ENCODE data around the gene CTSW. TPM values are rescaled to one million over a fixed set of nuclear protein-coding genes. Genes with fewer than 3 reads are reported as not detected.

The CTSW gene
- total and polyA plus RNA-seq, 2 of the 4 experiments (the other 2 are of a cell fraction), result 0.07 to 0.18 TPM

GRCh38 chr11:65862941-65863888 lies 16.4 kb upstream of the CTSW start:
- peaks cover 65% of the 10 kb centered on the region for H3K36me3 ChIP-seq (ENCODE audit: control insufficient read depth, insufficient read depth, low read length)
- no peak overlapping the region for H3K4me2 ChIP-seq (ENCODE audit: low read depth, low read length)

More at GRCh38 chr11:65862941-65863888, 16.4 kb upstream of the CTSW start:
- no peak overlapping the region for H2BK120ac ChIP-seq (ENCODE audit: low read depth, low read length)
- BruUV-seq (replicated peaks), result no TSS peak
- no peak overlapping the region for H3K27ac ChIP-seq (ENCODE audit: insufficient read depth, low read length)
- DNase-seq, result no peak
- H4K91ac ChIP-seq (ENCODE audit: insufficient read depth, low read depth, low read length), result no peak overlapping the region; the same call in 1 of the 2 replicates
- in situ Hi-C loops (cut with MboI; ENCODE audit: low sequenced_read_pairs), result no loop called here
- CTCF ChIA-PET, result no interaction called here
- H3K4ac ChIP-seq (ENCODE audit: low read depth, low read length), result no peak overlapping the region
- no peaks in the 10 kb centered on the region for H3K27me3 ChIP-seq (ENCODE audit: control insufficient read depth, insufficient read depth, low read length)
- H3K14ac ChIP-seq (replicated peaks; ENCODE audit: low read depth, low read length), result no peak overlapping the region
- peaks cover 39% of the 10 kb centered on the region for H4K20me1 ChIP-seq (ENCODE audit: insufficient read depth, low read length)
- no peak for ATAC-seq (ENCODE audit: low read depth)
- no peak overlapping the region for H3K9ac ChIP-seq (ENCODE audit: low read depth, low read length)
- H2BK15ac ChIP-seq (ENCODE audit: low read depth, low read length), result no peak overlapping the region
- no peak overlapping the region for H3K4me3 ChIP-seq (ENCODE audit: insufficient read depth, low read depth, low read length)
- dilution Hi-C loops (cut with HindIII; ENCODE audit: low sequenced_read_pairs, unreplicated experiment), result no loop called here
- no peak overlapping the region for H2BK5ac ChIP-seq (ENCODE audit: low read depth, low read length, poor library complexity, severe bottlenecking)
- no peaks in the 10 kb centered on the region for H3K9me3 ChIP-seq (ENCODE audit: control insufficient read depth, insufficient read depth, low read length)
- H3K23ac ChIP-seq (ENCODE audit: low read depth, low read length), result no peak overlapping the region
- POLR2A ChIA-PET (ENCODE audit: unreplicated experiment), result interaction anchor here (0.5 to 1.6 kb wide), 2 partner anchors 9 to 200 kb away, joined by 3 to 5 read pairs; no protein-coding TSS in a partner anchor
- peak overlapping the region; percentile 70 for H2AK9ac ChIP-seq (replicated peaks; ENCODE audit: low read depth, low read length, poor library complexity)
- no peak overlapping the region for H2BK20ac ChIP-seq (ENCODE audit: low read depth, low read length)
- H2AK5ac ChIP-seq (ENCODE audit: low read depth, low read length), result no peak overlapping the region; the same call in 1 of the 2 replicates
- peaks cover 9 to 71% of the 10 kb centered on the region in 2 experiments for H3K79me1 ChIP-seq (ENCODE audit: low read depth in 1 of 2, low read length in 2 of 2)
- H3K56ac ChIP-seq (ENCODE audit: extremely low read depth, insufficient read depth, low read length), result no peak overlapping the region
- intact Hi-C loops (cut with micrococcal nuclease), result no loop called here
- H4K8ac ChIP-seq (ENCODE audit: low read depth in 2 of 2, low read length in 2 of 2), result 0 out of 4 replicates have a peak overlapping the region, but pooled peaks of 1 of the 2 experiments have one; percentile 4
- no peak overlapping the region for H3K18ac ChIP-seq (ENCODE audit: low read depth, low read length)
- WGBS, 2 experiments (ENCODE audit: extremely low coverage in 2 of 2, insufficient read length in 1 of 2), result 99% methylated on average over 15 of the region's 24 CpGs; no CpG with 5 or more reads in 1 of the 2 experiments
- TF ChIP-seq SMC3 (IDR thresholded peaks at IDR 0.05; ENCODE audit: low read depth, low read length) (no peak), POLR2A (IDR thresholded peaks at IDR 0.05; ENCODE audit: low read depth, low read length) (no peak), NFE2L2 (IDR thresholded peaks at IDR 0.05; ENCODE audit: low read depth, low read length) (no peak), MAZ (IDR thresholded peaks at IDR 0.05; ENCODE audit: borderline replicate concordance, low read depth, low read length) (no peak), MXI1 (IDR thresholded peaks at IDR 0.05; ENCODE audit: borderline replicate concordance, low read depth, low read length) (no peak), RFX5 (IDR thresholded peaks at IDR 0.05; ENCODE audit: low read depth, low read length) (no peak), RAD21 (IDR thresholded peaks at IDR 0.05; ENCODE audit: low read length) (no peak), FOS (IDR thresholded peaks at IDR 0.05; ENCODE audit: low read depth, low read length) (no peak), CEBPB (IDR thresholded peaks at IDR 0.05; ENCODE audit: low read depth, low read length) (no peak), ELK1 (IDR thresholded peaks at IDR 0.05; ENCODE audit: borderline replicate concordance, low read depth, low read length) (no peak), CHD1 (IDR thresholded peaks at IDR 0.05; ENCODE audit: low read depth, low read length) (no peak)
- no peak overlapping the region for H2AFZ ChIP-seq (replicated peaks; ENCODE audit: low read length, poor library complexity)
- H3K4me1 ChIP-seq (ENCODE audit: control insufficient read depth, insufficient read depth, low read length), result peaks cover 7% of the 10 kb centered on the region
- peaks cover 5% of the 10 kb centered on the region; the same call in 1 of the 2 replicates for H3K9me1 ChIP-seq (ENCODE audit: insufficient read depth, low read length)
- H4K5ac ChIP-seq (ENCODE audit: low read depth, low read length), result no peak overlapping the region

Measured in IMR-90 (cell line).